Kidney (tissue), 14 donors: ENCODE measurements around the gene VWA8. TPM values are rescaled to one million over a fixed set of nuclear protein-coding genes. Genes with fewer than 3 reads are reported as not detected.

Source experiments
- DNase-seq, 5 donors: peaks; one replicate each; pipeline ENCODE4 v3.0.0-alpha.2; 2013 to 2020
- FAIRE-seq: peaks from 2 replicates; lab custom pipeline; 2012; peaks lifted over from hg19 to GRCh38; lab: Jason Lieb, UNC
- H3K27ac ChIP-seq, 2 donors: one replicate each; pipeline ENCODE4 v1.7.0; 2013; ENCODE audit warnings: low read depth in 2 of 2, low read length in 2 of 2, inconsistent platforms in 1 of 2
- H3K27me3 ChIP-seq: one replicate; pipeline ENCODE4 v1.7.1; 2013; ENCODE audit warnings: low read length, inconsistent platforms; ENCODE audit not compliant: control insufficient read depth, insufficient read depth
- H3K36me3 ChIP-seq, 3 donors: one replicate each; pipeline versions ENCODE4 v1.7.0 to v1.7.1; 2013; ENCODE audit warnings: low read length in 3 of 3, control low read depth in 1 of 3, inconsistent platforms in 1 of 3; ENCODE audit not compliant: insufficient read depth in 3 of 3, control insufficient read depth in 2 of 3
- H3K4me1 ChIP-seq, 3 donors: one replicate each; pipeline versions ENCODE4 v1.7.0 to v1.7.1; 2013; ENCODE audit warnings: low read length in 3 of 3, inconsistent platforms in 1 of 3, low read depth in 1 of 3; ENCODE audit not compliant: control insufficient read depth in 2 of 3, insufficient read depth in 2 of 3
- H3K4me3 ChIP-seq, 3 donors: one replicate each; pipeline versions ENCODE4 v1.7.0 to v1.8.1; 2013; ENCODE audit warnings: low read length in 3 of 3, control low read depth in 1 of 3, inconsistent platforms in 1 of 3
- H3K9ac ChIP-seq, 3 donors: one replicate each; pipeline versions ENCODE4 v1.7.0 to v1.7.1; 2013; ENCODE audit warnings: low read length in 3 of 3, control low read depth in 1 of 3, inconsistent platforms in 1 of 3
- H3K9me3 ChIP-seq, 3 donors: one replicate each; pipeline versions ENCODE4 v1.7.0 to v1.7.1; 2013; ENCODE audit warnings: low read length in 3 of 3, control low read depth in 1 of 3, inconsistent platforms in 1 of 3; ENCODE audit not compliant: control insufficient read depth in 2 of 3, insufficient read depth in 1 of 3
- intact Hi-C: fragments of 100-400 bp; cut with DNase I; formaldehyde crosslinking; loops from one replicate; pipeline ENCODE4 v1.11.1; 2022
- polyA plus RNA-seq: library from polyadenylated mRNA; stranded (reverse); fragments of 350-450 nt; fragmentation: Illumina TruSeq; extraction: RNeasy Lipid Tissue Mini Kit (QIAGEN cat#74804); gene quantifications from one replicate; pipeline ENCODE4 v1.2.3, GENCODE V29; 2014; ENCODE audit warnings: low read depth, low replicate concordance; ENCODE audit not compliant: insufficient read depth
- total RNA-seq: library from RNA; stranded (reverse); fragmentation: NEBNext Ultra II Directional; extraction: Animal tissue kit (Norgen Biotek cat#: 25700); gene quantifications from one replicate; pipeline ENCODE4 v1.2.1, GENCODE V29; 2021
- TF ChIP-seq, protein P1 (sequence below): IDR thresholded peaks from 3 replicates; pipeline ENCODE4 v1.5.1; 2012; ENCODE audit warnings: mild to moderate bottlenecking, moderate library complexity, borderline replicate concordance; ENCODE audit not compliant: insufficient read depth; ENCODE audit errors: extremely low read depth
- donor health status: control.
- donor health status: control.
- donor health status: control.
- donor health status: control.
- donor health status: control.
- donor health status: DM: yes; HTN: yes; CAD: no.
- donor health status: Normal renal cell carcinoma (clear cell type).

The VWA8 gene
- total and polyA plus RNA-seq, 2 donors from 2014 or later, result 6.4 to 21.3 TPM

DNA sequence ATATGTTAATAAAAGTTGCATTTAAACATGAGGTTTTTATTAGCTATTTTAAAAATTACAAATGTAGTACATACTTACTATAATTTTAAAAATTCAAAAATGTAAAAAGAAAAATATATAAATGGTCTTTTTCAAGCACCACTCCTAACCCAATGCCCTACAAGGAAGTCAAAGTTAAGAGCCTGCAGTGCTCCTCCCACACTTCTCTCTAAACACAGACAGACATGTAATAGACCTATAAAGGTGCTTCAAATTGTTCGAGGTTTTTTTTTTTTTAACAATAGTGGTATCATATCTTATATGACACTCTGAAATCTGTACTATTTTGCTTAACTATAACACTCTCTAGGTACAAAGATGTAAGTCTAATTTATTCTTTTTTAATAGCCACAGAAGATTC, 25.4 kb downstream of the VWA8 start:
- intact Hi-C loops, result no loop called here
- no peak for DNase-seq
- peaks cover 0 to 19% (median 0%) of the 10 kb centered on the region in 3 donors for H3K4me1 ChIP-seq
- no peak overlapping the region for H3K4me3 ChIP-seq
- no peak overlapping the region for H3K9ac ChIP-seq
- H3K27ac ChIP-seq, result no peak overlapping the region
- H3K36me3 ChIP-seq, result no peaks in the 10 kb centered on the region
- H3K27me3 ChIP-seq, result no peaks in the 10 kb centered on the region
- TF ChIP-seq, protein P1, sequence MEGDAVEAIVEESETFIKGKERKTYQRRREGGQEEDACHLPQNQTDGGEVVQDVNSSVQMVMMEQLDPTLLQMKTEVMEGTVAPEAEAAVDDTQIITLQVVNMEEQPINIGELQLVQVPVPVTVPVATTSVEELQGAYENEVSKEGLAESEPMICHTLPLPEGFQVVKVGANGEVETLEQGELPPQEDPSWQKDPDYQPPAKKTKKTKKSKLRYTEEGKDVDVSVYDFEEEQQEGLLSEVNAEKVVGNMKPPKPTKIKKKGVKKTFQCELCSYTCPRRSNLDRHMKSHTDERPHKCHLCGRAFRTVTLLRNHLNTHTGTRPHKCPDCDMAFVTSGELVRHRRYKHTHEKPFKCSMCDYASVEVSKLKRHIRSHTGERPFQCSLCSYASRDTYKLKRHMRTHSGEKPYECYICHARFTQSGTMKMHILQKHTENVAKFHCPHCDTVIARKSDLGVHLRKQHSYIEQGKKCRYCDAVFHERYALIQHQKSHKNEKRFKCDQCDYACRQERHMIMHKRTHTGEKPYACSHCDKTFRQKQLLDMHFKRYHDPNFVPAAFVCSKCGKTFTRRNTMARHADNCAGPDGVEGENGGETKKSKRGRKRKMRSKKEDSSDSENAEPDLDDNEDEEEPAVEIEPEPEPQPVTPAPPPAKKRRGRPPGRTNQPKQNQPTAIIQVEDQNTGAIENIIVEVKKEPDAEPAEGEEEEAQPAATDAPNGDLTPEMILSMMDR, result no peak
- FAIRE-seq, result no peak
- peaks cover 0 to 3% (median 0%) of the 10 kb centered on the region in 3 donors for H3K9me3 ChIP-seq

DNA sequence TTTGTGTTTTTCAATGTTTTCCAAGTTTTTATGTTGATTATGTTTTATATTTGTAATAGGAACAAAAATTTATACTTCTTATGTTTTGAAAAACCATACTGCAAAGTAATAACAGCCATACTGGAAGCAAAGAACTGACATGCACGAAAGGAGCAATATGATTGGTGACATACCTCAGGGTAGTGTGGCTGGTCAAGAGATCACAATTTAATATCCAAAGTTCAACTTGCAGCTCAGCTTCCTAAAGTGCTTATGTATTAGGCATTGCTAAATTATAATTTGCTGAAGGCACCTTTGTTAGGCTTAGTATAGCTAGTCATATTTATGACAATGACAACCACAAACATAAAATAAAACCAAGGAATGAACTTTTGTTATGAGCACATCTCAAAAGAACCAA, 25.9 kb downstream of the VWA8 start:
- FAIRE-seq, result no peak
- Histone ChIP-seq H3K27ac (no peak overlapping the region), H3K27me3 (no peaks in the 10 kb centered on the region), H3K4me3 (no peak overlapping the region), H3K9me3 (peaks cover 0 to 3% (median 0%) of the 10 kb centered on the region in 3 donors), H3K36me3 (no peaks in the 10 kb centered on the region), H3K9ac (no peak overlapping the region), H3K4me1 (peaks cover 0 to 14% (median 0%) of the 10 kb centered on the region in 3 donors)
- TF ChIP-seq, protein P1, result no peak
- intact Hi-C loops, result no loop called here
- DNase-seq, result no peak

DNA sequence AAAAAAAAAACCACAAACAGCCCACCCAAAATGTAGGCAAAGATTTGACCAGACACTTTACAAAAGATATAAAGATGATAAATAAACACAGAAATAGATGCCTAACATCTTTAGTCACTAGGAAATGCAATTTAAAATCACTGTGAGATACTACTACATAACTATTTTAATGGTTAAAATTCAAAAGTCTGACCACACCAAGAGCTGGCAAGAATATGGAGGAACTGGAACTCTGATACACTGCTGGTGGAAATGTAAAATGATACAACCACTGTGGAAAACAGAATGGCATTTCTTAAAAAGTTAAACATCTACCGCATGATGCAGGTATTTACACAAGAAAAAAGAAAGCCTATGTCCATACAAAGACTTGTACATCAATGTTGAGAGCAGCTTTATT, 26.8 kb downstream of the VWA8 start:
- FAIRE-seq, result no peak

More for the DNA sequence above, 26.8 kb downstream of the VWA8 start:
- no peaks in the 10 kb centered on the region for H3K27me3 ChIP-seq
- no peaks in the 10 kb centered on the region for H3K36me3 ChIP-seq
- no peak for DNase-seq
- H3K9ac ChIP-seq, result no peak overlapping the region
- TF ChIP-seq, protein P1, result no peak
- peaks cover 0 to 3% (median 0%) of the 10 kb centered on the region in 3 donors for H3K9me3 ChIP-seq
- intact Hi-C loops, result no loop called here
- H3K27ac ChIP-seq, result no peak overlapping the region
- H3K4me1 ChIP-seq, result peaks cover 0 to 6% (median 0%) of the 10 kb centered on the region in 3 donors
- no peak overlapping the region for H3K4me3 ChIP-seq
